ENCODE measurements around the gene FXYD1. TPM values are rescaled to one million over a fixed set of nuclear protein-coding genes. Genes with fewer than 3 reads are reported as not detected.

The FXYD1 gene
- total RNA-seq, 1 donor = 0.42 TPM

DNA sequence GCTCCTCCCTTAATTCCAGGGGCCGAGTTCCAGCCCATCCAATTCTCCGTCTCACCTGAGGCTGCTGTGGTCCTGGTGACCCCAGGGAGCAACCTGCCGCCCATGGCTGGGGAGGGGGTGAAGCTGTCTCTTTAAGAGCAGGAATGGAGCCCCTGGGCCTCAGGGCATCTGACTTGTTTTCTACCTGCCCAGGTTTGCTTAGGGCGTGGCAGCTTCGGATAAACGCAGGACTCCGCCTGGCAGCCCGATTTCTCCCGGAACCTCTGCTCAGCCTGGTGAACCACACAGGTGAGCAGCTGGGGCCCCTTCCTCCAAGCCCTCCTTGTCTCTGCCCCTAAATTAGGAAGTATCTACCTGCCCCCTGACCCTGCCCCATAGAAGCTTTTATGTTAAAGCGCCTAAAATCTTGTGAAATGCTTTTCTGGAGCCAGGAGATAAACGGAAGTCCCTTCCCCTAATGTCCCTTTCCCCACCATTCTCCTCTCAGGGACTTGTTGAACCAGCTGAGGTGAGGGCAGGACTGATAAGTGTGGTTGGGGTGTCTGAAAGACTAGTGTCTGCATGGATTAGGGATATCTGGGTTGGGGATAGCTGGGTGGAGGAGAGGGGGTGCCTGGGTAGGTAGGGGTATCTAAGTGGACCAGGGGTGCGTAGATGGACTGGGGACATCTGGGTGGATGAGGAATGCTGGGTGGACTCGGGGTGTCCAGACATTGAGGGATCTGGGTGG, 22.4 kb upstream of the FXYD1 start:
- H3K4me3 ChIP-seq (ENCODE audit: low read length) = no peak overlapping the region
- H3K27me3 ChIP-seq (ENCODE audit: insufficient read depth, low read length) = no peaks in the 10 kb centered on the region
- H3K4me1 ChIP-seq (ENCODE audit: insufficient read depth, low read length) = peaks cover 16% of the 10 kb centered on the region
- H3K9me3 ChIP-seq (ENCODE audit: low read depth, low read length) = no peaks in the 10 kb centered on the region

DNA sequence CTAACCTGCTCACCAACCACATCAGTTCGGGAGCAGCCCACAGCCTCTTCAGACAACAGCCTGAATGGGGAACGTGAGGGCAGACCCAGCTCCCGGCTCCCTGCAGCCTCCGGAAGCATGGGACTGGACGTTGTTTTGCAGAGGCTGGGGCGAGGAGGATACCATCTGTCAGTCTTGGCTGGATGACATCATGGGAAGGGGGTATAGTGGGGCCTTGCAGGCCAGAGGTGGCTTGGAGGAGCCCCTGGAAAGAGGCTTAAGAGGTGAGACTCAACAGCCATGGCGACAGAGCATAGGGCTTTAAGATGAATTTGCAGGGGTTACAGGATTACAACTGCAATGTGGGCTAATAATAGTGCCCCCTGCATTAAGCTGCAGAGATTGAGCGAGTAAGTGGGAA, 21.5 kb upstream of the FXYD1 start:
- Histone ChIP-seq H3K9me3 (ENCODE audit: low read depth, low read length) (no peaks in the 10 kb centered on the region), H3K4me3 (ENCODE audit: low read length) (no peak overlapping the region), H3K27me3 (ENCODE audit: insufficient read depth, low read length) (no peaks in the 10 kb centered on the region), H3K4me1 (ENCODE audit: insufficient read depth, low read length) (peaks cover 16% of the 10 kb centered on the region)

DNA sequence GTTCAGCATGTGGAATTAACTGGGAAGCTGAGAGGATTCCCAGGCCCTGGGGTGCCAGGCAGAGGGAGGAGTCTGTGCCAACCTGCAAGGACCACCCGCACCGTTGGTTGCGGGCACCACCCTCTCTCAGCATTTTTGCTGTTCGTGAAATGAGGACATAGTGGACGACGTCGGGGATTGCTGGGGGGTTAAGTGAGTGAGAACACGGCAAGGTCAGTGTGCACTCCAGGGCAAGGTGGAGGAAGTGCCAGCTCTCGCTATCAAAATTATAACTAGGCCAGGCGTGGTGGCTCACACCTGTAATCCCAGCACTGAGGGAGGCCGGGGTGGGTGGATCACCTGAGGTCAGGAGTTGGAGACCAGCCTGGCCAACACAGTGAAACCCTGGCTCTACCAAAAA, 20.8 kb upstream of the FXYD1 start:
- no peaks in the 10 kb centered on the region for H3K27me3 ChIP-seq (ENCODE audit: insufficient read depth, low read length)
- H3K4me1 ChIP-seq (ENCODE audit: insufficient read depth, low read length) = peaks cover 16% of the 10 kb centered on the region
- H3K9me3 ChIP-seq (ENCODE audit: low read depth, low read length) = no peaks in the 10 kb centered on the region
- H3K4me3 ChIP-seq (ENCODE audit: low read length) = no peak overlapping the region

DNA sequence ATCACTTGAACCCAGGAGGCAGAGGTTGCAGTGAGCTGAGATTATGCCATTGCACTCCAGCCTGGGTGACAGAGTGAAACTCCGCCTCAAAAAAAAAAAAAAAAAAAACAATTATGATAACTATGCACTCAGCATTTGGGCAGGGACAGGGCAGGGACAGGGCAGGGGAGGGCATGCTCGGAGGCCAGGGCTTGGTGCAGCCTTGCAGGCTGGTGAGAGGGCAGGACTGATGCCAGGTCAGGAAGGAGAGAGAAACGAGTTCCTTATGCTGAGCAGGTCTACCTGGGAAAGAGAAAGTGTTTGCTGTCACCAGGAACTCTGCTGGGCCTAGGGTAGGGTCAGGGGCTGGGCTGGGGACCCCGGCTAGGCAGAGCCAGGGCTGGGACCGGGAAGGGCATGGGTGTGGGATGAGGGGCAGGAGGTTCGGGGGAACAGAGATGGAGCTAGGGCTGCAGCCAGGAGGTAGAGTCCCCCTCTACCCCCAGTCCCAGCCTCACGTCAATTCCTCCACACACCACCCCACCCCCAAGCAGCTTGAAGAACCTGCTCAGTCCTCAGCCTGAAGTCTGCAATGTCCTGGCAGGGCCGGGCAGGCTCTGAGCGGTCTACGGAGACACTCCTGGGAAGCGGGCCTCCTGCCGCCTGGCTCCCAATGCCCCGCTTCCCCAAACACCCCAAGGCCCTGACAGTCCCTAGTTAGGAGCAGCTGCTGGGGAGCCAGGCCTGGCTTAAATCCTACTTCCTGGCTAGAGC, 20.2 kb upstream of the FXYD1 start:
- H3K4me1 ChIP-seq (ENCODE audit: insufficient read depth, low read length) = peaks cover 16% of the 10 kb centered on the region
- no peaks in the 10 kb centered on the region for H3K9me3 ChIP-seq (ENCODE audit: low read depth, low read length)
- H3K4me3 ChIP-seq (ENCODE audit: low read length) = no peak overlapping the region
- no peaks in the 10 kb centered on the region for H3K27me3 ChIP-seq (ENCODE audit: insufficient read depth, low read length)

DNA sequence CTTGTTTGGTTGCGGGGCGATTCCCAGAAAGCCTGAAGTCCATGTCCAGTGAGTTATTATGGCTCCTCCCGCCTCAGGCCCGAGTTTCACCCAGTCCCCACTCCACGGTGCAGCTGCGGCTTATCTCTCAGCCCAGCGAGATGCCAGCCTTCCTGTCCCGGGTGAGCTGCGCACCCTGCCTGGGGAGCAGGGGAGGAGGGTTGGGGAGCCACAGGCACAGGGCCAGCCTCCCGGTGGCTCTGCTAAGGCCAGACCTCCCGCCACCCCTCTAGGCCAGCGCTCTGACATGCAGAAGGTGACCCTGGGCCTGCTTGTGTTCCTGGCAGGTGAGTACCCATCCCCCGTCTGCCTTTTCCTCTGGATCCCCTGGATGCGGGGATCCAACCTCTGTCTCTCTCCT, 19.5 kb upstream of the FXYD1 start:
- H3K27me3 ChIP-seq (ENCODE audit: insufficient read depth, low read length) = no peaks in the 10 kb centered on the region
- no peaks in the 10 kb centered on the region for H3K9me3 ChIP-seq (ENCODE audit: low read depth, low read length)
- H3K4me1 ChIP-seq (ENCODE audit: insufficient read depth, low read length) = peaks cover 20% of the 10 kb centered on the region
- H3K4me3 ChIP-seq (ENCODE audit: low read length) = no peak overlapping the region

DNA sequence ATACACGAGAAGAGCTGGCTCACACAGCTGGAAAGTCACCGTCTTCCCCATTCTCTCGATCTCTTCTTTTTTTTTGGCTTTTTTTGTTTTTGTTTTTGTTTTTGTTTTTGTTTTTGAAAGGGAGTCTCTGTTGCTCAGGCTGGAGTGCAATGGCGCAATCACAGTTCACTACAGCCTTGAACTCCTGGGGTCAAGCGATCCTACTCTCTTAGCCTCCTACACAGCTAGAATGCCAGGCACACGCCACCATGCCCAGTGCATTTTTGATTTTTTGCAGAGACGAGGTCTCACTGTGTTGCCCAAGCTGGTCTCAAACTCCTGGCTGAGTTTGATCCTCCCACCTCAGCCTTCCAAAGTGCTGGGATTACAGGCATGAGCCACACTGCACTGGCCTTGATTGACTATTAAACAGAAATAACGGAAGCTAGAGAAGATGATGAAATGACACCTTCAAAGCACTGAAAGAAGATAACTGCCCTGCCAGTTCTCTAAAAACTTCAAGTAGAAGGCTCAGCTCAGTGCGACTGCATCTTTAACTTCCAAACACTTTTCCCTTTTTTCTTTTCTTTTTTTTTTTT, 19.0 kb upstream of the FXYD1 start:
- Histone ChIP-seq H3K27me3 (ENCODE audit: insufficient read depth, low read length) (no peaks in the 10 kb centered on the region), H3K4me3 (ENCODE audit: low read length) (no peak overlapping the region), H3K9me3 (ENCODE audit: low read depth, low read length) (no peaks in the 10 kb centered on the region), H3K4me1 (ENCODE audit: insufficient read depth, low read length) (peaks cover 22% of the 10 kb centered on the region)

DNA sequence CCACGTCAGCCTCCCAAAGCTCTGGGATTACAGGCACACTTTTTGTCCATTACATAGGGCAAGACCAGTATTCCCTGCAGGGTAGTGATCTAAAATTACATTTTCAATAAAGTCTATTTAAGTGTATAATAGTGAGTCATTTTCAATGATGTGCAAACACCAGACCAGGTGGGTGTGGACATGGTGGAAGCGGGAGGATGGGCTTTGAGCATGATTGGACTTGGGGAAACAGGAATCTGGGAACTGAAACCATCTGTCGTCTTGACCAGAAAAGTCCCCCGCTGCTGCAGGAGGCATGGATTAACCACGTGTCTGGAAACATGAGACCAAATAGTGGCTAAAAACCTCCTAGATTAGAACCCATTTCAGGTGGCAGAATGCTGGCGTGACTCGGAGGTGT, 18.1 kb upstream of the FXYD1 start:
- H3K4me1 ChIP-seq (ENCODE audit: insufficient read depth, low read length) = peaks cover 22% of the 10 kb centered on the region
- H3K27me3 ChIP-seq (ENCODE audit: insufficient read depth, low read length) = no peaks in the 10 kb centered on the region
- H3K9me3 ChIP-seq (ENCODE audit: low read depth, low read length) = no peaks in the 10 kb centered on the region
- no peak overlapping the region for H3K4me3 ChIP-seq (ENCODE audit: low read length)

DNA sequence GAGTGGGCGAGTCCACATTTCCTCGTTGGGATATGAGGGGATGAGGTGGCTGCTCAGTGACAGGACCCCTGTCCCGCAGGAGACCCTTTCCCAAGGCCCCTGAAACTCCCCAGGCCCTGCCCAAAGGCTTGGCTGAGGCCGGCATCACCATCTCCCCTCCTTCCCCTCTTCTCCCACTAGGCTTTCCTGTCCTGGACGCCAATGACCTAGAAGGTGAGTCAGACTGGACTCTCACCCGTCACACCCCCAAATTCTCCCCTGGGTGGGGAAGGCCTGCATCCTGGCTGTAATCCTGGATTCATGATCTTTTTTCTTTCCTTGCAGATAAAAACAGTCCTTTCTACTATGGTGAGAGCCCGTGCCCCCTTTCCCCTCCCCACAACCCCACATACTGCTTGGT, 17.7 kb upstream of the FXYD1 start:
- Histone ChIP-seq H3K9me3 (ENCODE audit: low read depth, low read length) (no peaks in the 10 kb centered on the region), H3K4me1 (ENCODE audit: insufficient read depth, low read length) (peaks cover 22% of the 10 kb centered on the region), H3K4me3 (ENCODE audit: low read length) (no peak overlapping the region), H3K27me3 (ENCODE audit: insufficient read depth, low read length) (no peaks in the 10 kb centered on the region)

DNA sequence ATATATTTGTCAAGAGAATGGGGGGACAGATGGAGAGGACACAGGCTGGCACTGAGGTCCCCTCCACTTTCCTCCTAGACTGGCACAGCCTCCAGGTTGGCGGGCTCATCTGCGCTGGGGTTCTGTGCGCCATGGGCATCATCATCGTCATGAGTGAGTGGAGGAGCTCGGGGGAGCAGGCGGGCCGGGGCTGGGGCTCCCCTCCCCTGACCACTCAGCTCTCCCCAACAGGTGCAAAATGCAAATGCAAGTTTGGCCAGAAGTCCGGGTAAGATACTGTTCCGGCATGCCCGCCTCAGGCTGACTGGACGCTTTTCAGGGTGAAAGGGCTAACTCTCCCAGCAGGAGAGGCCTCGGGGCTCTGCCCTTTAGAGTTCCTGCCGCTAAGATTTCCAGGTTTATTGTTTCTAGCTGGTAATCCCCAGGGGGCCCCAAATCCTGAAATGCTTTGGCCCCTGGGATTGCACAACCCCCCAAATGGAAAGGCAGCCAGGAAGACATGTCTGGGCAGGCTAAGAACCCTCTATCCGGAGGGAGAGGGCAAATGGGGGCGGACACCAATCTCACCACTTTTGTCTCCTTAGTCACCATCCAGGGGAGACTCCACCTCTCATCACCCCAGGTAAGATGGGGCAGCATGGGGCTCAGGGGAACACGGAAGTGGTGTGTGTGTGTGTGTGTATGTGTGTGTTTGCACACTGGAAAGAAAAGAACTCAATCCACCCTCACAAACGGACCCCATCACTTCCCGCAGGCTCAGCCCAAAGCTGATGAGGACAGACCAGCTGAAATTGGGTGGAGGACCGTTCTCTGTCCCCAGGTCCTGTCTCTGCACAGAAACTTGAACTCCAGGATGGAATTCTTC, 15.7 kb upstream of the FXYD1 start:
- Histone ChIP-seq H3K9me3 (ENCODE audit: low read depth, low read length) (no peaks in the 10 kb centered on the region), H3K27me3 (ENCODE audit: insufficient read depth, low read length) (no peaks in the 10 kb centered on the region), H3K4me3 (ENCODE audit: low read length) (no peak overlapping the region), H3K4me1 (ENCODE audit: insufficient read depth, low read length) (peaks cover 22% of the 10 kb centered on the region)

DNA sequence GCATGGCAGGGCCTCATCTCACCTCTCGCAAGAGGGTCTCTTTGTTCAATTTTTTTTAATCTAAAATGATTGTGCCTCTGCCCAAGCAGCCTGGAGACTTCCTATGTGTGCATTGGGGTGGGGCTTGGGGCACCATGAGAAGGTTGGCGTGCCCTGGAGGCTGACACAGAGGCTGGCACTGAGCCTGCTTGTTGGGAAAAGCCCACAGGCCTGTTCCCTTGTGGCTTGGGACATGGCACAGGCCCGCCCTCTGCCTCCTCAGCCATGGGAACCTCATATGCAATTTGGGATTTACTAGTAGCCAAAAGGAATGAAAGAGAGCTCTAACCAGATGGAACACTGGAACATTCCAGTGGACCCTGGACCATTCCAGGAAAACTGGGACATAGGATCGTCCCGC, 15.1 kb upstream of the FXYD1 start:
- Histone ChIP-seq H3K4me3 (ENCODE audit: low read length) (no peak overlapping the region), H3K27me3 (ENCODE audit: insufficient read depth, low read length) (no peaks in the 10 kb centered on the region), H3K4me1 (ENCODE audit: insufficient read depth, low read length) (peaks cover 22% of the 10 kb centered on the region), H3K9me3 (ENCODE audit: low read depth, low read length) (no peaks in the 10 kb centered on the region)

DNA sequence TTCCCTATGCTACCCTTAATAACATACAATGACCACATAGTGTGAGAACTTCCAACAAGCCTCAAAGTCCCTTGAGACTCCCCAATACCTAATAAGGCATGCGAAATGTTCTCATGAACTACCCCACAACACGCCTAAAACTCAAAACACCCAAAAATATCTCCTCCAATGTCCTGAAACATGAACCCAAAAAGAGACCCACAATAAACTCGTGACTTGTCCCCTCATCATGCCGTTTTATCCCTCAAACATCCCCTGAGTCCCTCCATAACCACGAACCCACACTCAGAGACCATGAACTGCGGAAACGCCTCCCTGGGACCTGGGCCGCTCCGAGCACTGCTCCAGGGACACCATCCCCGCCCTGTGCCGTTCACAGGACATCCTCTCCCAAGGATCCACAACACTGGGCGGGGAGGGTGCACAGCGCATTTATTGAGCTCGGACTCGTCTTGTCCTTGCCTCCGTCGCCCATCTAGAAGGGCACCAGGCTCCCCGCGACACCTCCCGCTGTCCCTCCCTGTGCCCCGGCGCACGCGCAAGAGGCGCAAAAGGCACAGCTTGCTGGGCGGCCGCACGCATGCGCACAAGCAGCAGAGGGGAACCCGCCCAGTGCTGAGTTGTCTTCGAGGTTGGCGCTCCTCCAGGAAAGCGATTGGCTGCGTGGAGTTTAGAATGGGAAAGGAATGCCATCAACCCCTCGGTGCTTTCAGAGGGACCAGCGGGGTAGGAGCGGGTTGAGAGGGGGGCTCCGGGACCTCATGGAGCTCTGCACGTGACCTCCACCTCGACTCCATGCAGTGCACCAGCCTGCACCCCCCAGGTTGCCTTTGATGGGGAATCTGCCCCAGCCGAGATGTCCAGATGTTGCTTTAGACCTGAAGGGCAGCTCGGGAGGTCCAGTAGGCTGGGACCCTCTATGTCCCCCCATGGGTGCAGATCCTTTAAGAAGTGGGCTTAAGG, 14.2 kb upstream of the FXYD1 start:
- Histone ChIP-seq H3K27me3 (ENCODE audit: insufficient read depth, low read length) (no peaks in the 10 kb centered on the region), H3K4me3 (ENCODE audit: low read length) (peak overlapping the region; percentile 31), H3K4me1 (ENCODE audit: insufficient read depth, low read length) (peaks cover 22% of the 10 kb centered on the region)

DNA sequence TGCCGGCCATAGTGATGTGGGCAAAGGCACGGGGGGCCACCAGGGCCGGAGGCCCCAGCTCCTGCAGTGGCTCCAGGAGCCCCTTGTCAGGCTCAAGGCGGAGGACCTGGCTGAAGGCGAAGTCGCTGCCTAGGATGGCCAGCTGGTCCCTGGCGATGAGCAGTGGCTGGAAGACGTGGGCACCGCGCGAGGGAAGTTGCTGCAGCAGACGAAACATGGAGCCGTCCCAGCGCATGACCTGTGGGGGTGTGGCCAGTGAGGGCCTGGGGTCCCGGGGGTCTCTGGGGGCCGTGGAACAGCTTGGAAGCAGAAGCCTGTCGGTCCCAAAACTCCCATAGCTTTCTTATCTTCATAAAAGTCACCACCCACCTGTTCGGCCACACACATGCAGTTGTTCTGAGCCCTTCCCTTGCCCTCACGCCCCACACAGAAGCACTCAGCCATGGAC, 13.3 kb upstream of the FXYD1 start:
- Histone ChIP-seq H3K4me1 (ENCODE audit: insufficient read depth, low read length) (peaks cover 15% of the 10 kb centered on the region), H3K4me3 (ENCODE audit: low read length) (no peak overlapping the region), H3K27me3 (ENCODE audit: insufficient read depth, low read length) (no peaks in the 10 kb centered on the region), H3K9me3 (ENCODE audit: low read depth, low read length) (no peaks in the 10 kb centered on the region)

More for the DNA sequence above, 14.2 kb upstream of the FXYD1 start:
- H3K9me3 ChIP-seq (ENCODE audit: low read depth, low read length) = no peaks in the 10 kb centered on the region

DNA sequence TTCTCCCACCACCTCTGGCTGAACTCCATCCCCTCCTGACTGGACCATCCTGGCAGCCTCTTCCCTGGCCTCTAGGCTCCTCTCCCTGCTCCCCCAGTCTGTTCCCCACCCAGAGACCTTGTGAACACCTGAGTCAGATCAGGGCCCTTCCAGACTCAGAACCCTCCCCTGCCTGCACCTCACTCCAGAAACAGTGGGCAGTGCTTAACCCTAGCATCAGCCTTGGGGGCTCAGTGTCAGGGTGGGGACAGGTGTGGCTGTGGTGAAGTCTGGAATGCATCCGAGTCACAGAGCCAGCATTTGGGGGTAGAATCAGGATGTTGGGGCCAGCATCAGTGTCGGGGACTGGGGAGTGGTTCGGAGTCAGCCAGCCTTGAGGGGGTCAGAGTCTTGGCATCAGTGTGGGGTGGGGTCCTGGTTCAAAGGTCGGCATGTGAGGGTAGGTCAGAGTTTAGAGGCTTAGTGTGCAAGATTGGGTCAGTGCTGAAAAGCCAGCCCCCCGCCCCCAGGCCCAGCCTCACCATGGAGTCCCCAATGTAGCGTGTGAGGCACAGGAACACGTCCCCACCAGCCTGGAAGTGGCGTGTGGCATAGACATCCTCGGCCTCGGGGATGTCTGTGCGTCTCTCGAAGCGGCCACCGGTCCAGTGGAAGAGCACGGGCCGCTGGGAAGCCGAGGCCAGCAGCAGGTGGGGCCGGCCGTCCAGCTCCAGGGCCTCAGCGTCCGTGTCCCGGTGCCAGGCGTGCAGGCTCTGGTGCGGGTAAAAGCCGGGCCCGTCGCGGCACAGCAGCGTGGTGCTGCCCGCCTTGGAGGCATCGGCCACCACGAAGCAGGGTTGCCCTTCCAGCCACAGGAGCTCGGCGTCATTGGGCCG, 12.6 kb upstream of the FXYD1 start:
- H3K27me3 ChIP-seq (ENCODE audit: insufficient read depth, low read length) = no peaks in the 10 kb centered on the region
- H3K4me1 ChIP-seq (ENCODE audit: insufficient read depth, low read length) = peaks cover 14% of the 10 kb centered on the region
- H3K9me3 ChIP-seq (ENCODE audit: low read depth, low read length) = no peaks in the 10 kb centered on the region
- H3K4me3 ChIP-seq (ENCODE audit: low read length) = no peak overlapping the region

Data from mononuclear cell (primary cell).